SK-N-SH treated with all-trans-retinoic acid at 6 μM for 48 hours (cell line): ENCODE results near the gene TSC2.

Experiments used
- ATAC-seq: fragments of 200-7000 bp; cut with Tn5 transposase; 3 replicates; pipeline ENCODE4 v1.9.1; 2020; ENCODE audit warnings: mild to moderate bottlenecking, moderate library complexity
- ARNTL ChIP-seq: fragments of 450-650 bp; formaldehyde crosslinking; IDR thresholded peaks from 2 replicates; pipeline ENCODE4 v1.5.0; 2020; ENCODE audit warnings: low read depth, mild to moderate bottlenecking, moderate library complexity, borderline replicate concordance
- BACH2 ChIP-seq: fragments of 250-450 bp; sonication (Bioruptor Pico); IDR thresholded peaks from 2 replicates; pipeline ENCODE4 v1.9.0; 2021; ENCODE audit warnings: mild to moderate bottlenecking, borderline replicate concordance
- CSDC2 ChIP-seq: fragments of 250-450 bp; sonication (Bioruptor Pico); IDR thresholded peaks from 2 replicates; pipeline ENCODE4 v1.5.0; 2020; ENCODE audit warnings: mild to moderate bottlenecking, moderate library complexity
- ESRRG ChIP-seq: fragments of 250-450 bp; sonication (Bioruptor Pico); IDR thresholded peaks from 2 replicates; pipeline ENCODE4 v1.6.1; 2021; ENCODE audit warnings: mild to moderate bottlenecking
- GLIS3 ChIP-seq: fragments of 250-450 bp; sonication (Bioruptor Pico); IDR thresholded peaks from 2 replicates; pipeline ENCODE4 v1.5.0; 2020; ENCODE audit warnings: mild to moderate bottlenecking, moderate library complexity
- ISL1 ChIP-seq: fragments of 250-450 bp; sonication (Bioruptor Pico); IDR thresholded peaks from 2 replicates; pipeline ENCODE4 v2.1.2; 2022; ENCODE audit warnings: mild to moderate bottlenecking, moderate library complexity
- OSR1 ChIP-seq: fragments of 250-450 bp; sonication (Bioruptor Pico); IDR thresholded peaks from 2 replicates; pipeline ENCODE4 v1.8.0; 2022; ENCODE audit warnings: moderate library complexity, mild to moderate bottlenecking, inconsistent platforms
- PATZ1 ChIP-seq: fragments of 250-450 bp; sonication (Bioruptor Pico); IDR thresholded peaks from 2 replicates; pipeline ENCODE4 v1.8.0; 2020; ENCODE audit warnings: mild to moderate bottlenecking, moderate library complexity, borderline replicate concordance
- PPARA ChIP-seq: fragments of 250-450 bp; sonication (Bioruptor Pico); IDR thresholded peaks from 2 replicates; pipeline ENCODE4 v1.5.0; 2020; ENCODE audit warnings: mild to moderate bottlenecking, borderline replicate concordance
- RARB ChIP-seq: fragments of 250-450 bp; sonication (Bioruptor Pico); IDR thresholded peaks from 2 replicates; pipeline ENCODE4 v1.8.0; 2021; ENCODE audit warnings: mild to moderate bottlenecking, moderate library complexity
- SNAI2 ChIP-seq: fragments of 250-450 bp; sonication (Bioruptor Pico); IDR thresholded peaks from 2 replicates; pipeline ENCODE4 v1.5.0; 2020; ENCODE audit warnings: mild to moderate bottlenecking, moderate library complexity
- TCF4 ChIP-seq: fragments of 250-450 bp; sonication (Bioruptor Pico); IDR thresholded peaks from 2 replicates; pipeline ENCODE4 v1.8.0; 2021; ENCODE audit warnings: mild to moderate bottlenecking, moderate library complexity, borderline replicate concordance
- TOX ChIP-seq: fragments of 250-450 bp; sonication (Bioruptor Pico); IDR thresholded peaks from 2 replicates; pipeline ENCODE4 v1.8.0; 2021; ENCODE audit warnings: mild to moderate bottlenecking, moderate library complexity, borderline replicate concordance
- ZFP3 ChIP-seq: fragments of 250-450 bp; sonication (Bioruptor Pico); IDR thresholded peaks from 2 replicates; pipeline ENCODE4 v1.5.0; 2020; ENCODE audit warnings: mild to moderate bottlenecking, moderate library complexity
- ZFP30 ChIP-seq: fragments of 450-650 bp; formaldehyde crosslinking; IDR thresholded peaks from 2 replicates; pipeline ENCODE4 v1.5.0; 2022; ENCODE audit warnings: mild to moderate bottlenecking, moderate library complexity
- ZNF565 ChIP-seq: fragments of 450-650 bp; formaldehyde crosslinking; conservative IDR thresholded peaks from 2 replicates; pipeline ENCODE4 v1.5.0; 2020; ENCODE audit warnings: low read depth, mild to moderate bottlenecking, moderate library complexity
- ZNF70 ChIP-seq: fragments of 450-650 bp; formaldehyde crosslinking; IDR thresholded peaks from 2 replicates; pipeline ENCODE4 v1.5.0; 2020; ENCODE audit warnings: mild to moderate bottlenecking, moderate library complexity
- ZNF8 ChIP-seq: fragments of 450-650 bp; formaldehyde crosslinking; IDR thresholded peaks from 2 replicates; pipeline ENCODE4 v1.5.0; 2020; ENCODE audit warnings: mild to moderate bottlenecking, moderate library complexity
- TF ChIP-seq, protein P1 (sequence below): fragments of 250-450 bp; sonication (Bioruptor Pico); IDR thresholded peaks from 2 replicates; pipeline ENCODE4 v1.5.1; 2020; ENCODE audit warnings: low read depth, mild to moderate bottlenecking, moderate library complexity
- TF ChIP-seq, protein P2 (sequence below): fragments of 250-450 bp; sonication (Bioruptor Pico); IDR thresholded peaks from 2 replicates; pipeline ENCODE4 v1.5.0; 2020; ENCODE audit warnings: mild to moderate bottlenecking, moderate library complexity
- TF ChIP-seq, protein P3 (sequence below): fragments of 250-450 bp; sonication (Bioruptor Pico); IDR thresholded peaks from 2 replicates; pipeline ENCODE4 v1.5.1; 2021; ENCODE audit warnings: mild to moderate bottlenecking, moderate library complexity
- TF ChIP-seq, protein P4 (sequence below): fragments of 250-450 bp; sonication (Bioruptor Pico); IDR thresholded peaks from 2 replicates; pipeline ENCODE4 v1.8.0; 2021; ENCODE audit warnings: low read depth, mild to moderate bottlenecking, moderate library complexity, borderline replicate concordance

Gene TSC2

DNA sequence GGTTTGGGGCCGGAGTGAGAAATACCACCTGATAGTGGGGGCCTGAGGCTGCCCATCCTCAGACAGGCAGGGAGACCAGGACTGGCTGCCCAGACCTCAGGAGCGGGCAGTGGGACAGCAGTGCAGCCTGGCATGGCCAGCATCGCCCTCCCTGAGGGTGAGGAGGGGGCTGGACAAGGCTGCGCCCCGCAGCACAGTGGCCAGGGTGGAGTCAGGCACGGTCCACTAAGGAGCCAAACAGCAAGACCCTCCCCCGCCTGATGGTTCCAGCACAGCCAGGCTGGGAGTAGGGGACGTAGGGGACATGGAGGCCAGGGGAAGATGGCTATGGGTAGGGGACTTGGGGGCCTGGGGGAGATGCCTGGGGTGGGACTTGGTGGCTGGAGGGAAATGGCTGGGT, 41.5 kb upstream of the TSC2 start (continued):
- TF ChIP-seq PATZ1 (CRISPR knock-in tag), result no peak
- no peak for TF ChIP-seq TCF4 (CRISPR knock-in tag)
- TF ChIP-seq, protein P1, sequence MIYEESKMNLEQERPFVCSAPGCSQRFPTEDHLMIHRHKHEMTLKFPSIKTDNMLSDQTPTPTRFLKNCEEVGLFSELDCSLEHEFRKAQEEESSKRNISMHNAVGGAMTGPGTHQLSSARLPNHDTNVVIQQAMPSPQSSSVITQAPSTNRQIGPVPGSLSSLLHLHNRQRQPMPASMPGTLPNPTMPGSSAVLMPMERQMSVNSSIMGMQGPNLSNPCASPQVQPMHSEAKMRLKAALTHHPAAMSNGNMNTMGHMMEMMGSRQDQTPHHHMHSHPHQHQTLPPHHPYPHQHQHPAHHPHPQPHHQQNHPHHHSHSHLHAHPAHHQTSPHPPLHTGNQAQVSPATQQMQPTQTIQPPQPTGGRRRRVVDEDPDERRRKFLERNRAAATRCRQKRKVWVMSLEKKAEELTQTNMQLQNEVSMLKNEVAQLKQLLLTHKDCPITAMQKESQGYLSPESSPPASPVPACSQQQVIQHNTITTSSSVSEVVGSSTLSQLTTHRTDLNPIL (CRISPR knock-in tag), result no peak

DNA sequence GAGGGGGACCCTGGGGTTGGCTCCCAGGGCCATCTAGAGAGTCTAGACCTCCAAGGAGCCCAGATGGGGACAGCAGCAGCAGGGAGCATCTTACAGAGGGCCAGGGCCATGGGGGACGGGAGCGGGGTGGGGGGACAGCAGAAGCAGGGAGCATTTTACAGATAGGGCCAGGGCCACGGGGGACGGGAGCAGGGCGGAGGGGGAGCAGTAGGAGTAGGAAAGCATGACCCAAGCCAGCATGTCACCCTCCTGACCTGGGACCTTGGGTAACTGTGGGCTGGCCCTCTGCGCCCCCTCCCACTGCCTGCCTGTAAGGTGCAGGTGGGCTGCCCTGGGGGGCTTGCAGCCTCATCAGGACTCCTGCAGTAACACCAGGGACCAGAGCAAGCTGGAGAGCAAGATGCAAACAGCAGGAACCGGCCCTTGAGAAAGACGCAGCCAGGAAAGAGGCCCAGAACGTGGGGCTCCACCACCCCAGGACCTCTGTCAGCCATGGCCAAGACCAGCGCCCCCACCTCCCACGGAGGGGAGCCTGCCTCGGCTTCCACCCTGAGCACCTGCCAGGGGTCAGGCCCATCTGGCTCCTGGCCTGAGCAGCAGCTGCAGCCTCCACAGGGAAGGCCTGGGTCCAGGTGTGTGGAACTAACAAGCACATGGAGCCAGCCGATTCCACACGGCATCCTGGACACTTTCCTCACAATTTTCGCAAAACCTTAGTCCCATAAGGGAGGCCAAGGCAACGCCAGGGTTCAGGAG, 40.5 kb upstream of the TSC2 start:
- TF ChIP-seq TCF4 (CRISPR knock-in tag) (no peak), PPARA (CRISPR knock-in tag) (no peak), SNAI2 (CRISPR knock-in tag) (no peak), GLIS3 (no peak), ZNF565 (CRISPR knock-in tag) (no peak), ZFP30 (CRISPR knock-in tag) (no peak), ZFP3 (CRISPR knock-in tag) (no peak), RARB (CRISPR knock-in tag) (no peak), BACH2 (CRISPR knock-in tag) (no peak)
- ATAC-seq, result no peak

DNA sequence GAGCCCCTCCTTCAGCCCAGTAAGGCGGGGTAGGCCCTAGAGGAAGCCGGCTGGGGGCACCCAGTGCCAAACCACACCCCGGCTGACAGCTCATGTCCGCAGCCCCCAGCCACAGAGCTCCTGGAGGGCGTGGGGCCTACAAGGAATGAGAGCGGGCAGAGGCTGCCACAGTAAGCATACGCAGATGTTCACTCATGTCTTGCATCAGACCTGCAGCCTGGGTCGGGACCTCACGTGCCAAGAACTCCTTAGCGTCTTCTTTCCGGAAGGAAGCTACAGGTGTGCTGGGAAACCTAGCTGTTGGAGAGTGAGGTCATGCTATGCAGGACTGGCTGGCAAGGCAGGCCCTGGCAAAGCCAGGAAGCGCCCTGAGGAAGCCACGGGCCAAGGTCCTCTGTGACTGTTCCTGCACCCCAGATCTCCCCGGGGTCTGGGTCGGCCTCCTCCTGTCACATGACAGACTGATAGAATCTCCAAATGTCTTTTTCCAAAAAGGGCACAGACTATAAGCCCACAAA, 39.7 kb upstream of the TSC2 start:
- ATAC-seq, result no peak
- TF ChIP-seq TOX (CRISPR knock-in tag) (no peak), GLIS3 (no peak), SNAI2 (CRISPR knock-in tag) (no peak), OSR1 (CRISPR knock-in tag) (no peak)

DNA sequence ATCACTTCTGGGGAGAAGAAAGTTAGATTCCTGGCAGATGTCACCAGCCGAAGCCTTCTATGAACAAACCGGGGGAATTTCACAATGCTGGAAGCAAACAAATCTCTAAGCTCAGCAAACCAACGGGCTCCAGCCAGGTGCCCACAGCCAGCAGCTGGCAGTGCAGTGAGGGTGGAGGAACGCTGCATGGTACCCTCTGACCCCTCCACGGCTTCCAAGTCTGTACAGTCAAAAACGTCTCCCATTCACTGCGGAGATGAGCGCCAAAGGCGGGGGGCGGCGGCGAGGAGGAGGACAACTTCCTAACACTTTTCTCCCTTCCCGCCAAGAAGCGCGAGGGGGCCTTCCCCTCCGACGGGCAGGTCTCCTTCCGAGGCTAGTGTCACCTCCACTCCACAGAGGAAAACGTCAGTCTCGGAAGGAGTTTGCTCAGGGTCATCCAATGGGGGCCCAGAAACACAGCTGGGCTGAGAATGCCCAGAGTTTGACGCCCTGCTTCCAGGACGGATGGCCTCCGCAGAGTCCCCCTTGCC, 39.1 kb upstream of the TSC2 start:
- no peak for TF ChIP-seq PPARA (CRISPR knock-in tag)
- TF ChIP-seq ZFP3 (CRISPR knock-in tag), result no peak
- TF ChIP-seq PATZ1 (CRISPR knock-in tag), result no peak
- no peak for TF ChIP-seq ARNTL (CRISPR knock-in tag)
- no peak for TF ChIP-seq ZNF8
- TF ChIP-seq RARB (CRISPR knock-in tag), result no peak
- TF ChIP-seq, protein P2, sequence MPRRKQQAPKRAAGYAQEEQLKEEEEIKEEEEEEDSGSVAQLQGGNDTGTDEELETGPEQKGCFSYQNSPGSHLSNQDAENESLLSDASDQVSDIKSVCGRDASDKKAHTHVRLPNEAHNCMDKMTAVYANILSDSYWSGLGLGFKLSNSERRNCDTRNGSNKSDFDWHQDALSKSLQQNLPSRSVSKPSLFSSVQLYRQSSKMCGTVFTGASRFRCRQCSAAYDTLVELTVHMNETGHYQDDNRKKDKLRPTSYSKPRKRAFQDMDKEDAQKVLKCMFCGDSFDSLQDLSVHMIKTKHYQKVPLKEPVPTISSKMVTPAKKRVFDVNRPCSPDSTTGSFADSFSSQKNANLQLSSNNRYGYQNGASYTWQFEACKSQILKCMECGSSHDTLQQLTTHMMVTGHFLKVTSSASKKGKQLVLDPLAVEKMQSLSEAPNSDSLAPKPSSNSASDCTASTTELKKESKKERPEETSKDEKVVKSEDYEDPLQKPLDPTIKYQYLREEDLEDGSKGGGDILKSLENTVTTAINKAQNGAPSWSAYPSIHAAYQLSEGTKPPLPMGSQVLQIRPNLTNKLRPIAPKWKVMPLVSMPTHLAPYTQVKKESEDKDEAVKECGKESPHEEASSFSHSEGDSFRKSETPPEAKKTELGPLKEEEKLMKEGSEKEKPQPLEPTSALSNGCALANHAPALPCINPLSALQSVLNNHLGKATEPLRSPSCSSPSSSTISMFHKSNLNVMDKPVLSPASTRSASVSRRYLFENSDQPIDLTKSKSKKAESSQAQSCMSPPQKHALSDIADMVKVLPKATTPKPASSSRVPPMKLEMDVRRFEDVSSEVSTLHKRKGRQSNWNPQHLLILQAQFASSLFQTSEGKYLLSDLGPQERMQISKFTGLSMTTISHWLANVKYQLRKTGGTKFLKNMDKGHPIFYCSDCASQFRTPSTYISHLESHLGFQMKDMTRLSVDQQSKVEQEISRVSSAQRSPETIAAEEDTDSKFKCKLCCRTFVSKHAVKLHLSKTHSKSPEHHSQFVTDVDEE, result no peak
- TF ChIP-seq GLIS3, result no peak
- TF ChIP-seq BACH2 (CRISPR knock-in tag), result no peak
- TF ChIP-seq, protein P3, sequence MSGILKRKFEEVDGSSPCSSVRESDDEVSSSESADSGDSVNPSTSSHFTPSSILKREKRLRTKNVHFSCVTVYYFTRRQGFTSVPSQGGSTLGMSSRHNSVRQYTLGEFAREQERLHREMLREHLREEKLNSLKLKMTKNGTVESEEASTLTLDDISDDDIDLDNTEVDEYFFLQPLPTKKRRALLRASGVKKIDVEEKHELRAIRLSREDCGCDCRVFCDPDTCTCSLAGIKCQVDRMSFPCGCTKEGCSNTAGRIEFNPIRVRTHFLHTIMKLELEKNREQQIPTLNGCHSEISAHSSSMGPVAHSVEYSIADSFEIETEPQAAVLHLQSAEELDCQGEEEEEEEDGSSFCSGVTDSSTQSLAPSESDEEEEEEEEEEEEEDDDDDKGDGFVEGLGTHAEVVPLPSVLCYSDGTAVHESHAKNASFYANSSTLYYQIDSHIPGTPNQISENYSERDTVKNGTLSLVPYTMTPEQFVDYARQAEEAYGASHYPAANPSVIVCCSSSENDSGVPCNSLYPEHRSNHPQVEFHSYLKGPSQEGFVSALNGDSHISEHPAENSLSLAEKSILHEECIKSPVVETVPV (CRISPR knock-in tag), result no peak
- no peak for TF ChIP-seq TCF4 (CRISPR knock-in tag)
- TF ChIP-seq ZNF70 (CRISPR knock-in tag), result no peak
- TF ChIP-seq CSDC2 (CRISPR knock-in tag), result no peak
- TF ChIP-seq ZFP30 (CRISPR knock-in tag), result no peak
- TF ChIP-seq OSR1 (CRISPR knock-in tag), result no peak
- no peak for TF ChIP-seq ESRRG (CRISPR knock-in tag)
- TF ChIP-seq, protein P4, sequence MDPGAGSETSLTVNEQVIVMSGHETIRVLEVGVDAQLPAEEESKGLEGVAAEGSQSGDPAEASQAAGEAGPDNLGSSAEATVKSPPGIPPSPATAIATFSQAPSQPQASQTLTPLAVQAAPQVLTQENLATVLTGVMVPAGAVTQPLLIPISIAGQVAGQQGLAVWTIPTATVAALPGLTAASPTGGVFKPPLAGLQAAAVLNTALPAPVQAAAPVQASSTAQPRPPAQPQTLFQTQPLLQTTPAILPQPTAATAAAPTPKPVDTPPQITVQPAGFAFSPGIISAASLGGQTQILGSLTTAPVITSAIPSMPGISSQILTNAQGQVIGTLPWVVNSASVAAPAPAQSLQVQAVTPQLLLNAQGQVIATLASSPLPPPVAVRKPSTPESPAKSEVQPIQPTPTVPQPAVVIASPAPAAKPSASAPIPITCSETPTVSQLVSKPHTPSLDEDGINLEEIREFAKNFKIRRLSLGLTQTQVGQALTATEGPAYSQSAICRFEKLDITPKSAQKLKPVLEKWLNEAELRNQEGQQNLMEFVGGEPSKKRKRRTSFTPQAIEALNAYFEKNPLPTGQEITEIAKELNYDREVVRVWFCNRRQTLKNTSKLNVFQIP, result no peak
- TF ChIP-seq SNAI2 (CRISPR knock-in tag), result no peak
- TF ChIP-seq ISL1 (CRISPR knock-in tag), result no peak
- no peak for TF ChIP-seq TOX (CRISPR knock-in tag)
- TF ChIP-seq, all 23 proteins: peak for 0
- no peak for ATAC-seq
